ENCODE measurements around the gene CDKL1.

DNA sequence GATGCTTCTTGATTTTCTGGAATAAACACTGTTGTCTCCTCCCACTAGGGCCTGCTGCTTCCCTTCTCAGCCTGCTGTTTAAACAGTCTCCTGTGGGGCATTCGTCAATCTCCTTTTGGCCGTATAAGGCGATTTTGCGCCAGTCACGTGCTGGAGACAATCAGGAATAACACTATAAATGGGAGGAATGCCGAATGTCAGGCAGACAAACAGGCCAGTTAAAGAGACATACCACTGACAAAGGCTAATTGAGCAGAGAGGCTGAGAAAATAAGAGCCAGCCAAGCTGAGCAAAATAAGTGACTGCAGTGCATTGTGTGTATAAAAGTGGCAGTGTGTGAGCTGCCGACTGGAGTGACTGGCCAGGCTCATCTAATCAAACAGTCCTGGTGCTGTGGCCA is 61.3 kb downstream of the CDKL1 start:
- TF ChIP-seq, protein P1, sequence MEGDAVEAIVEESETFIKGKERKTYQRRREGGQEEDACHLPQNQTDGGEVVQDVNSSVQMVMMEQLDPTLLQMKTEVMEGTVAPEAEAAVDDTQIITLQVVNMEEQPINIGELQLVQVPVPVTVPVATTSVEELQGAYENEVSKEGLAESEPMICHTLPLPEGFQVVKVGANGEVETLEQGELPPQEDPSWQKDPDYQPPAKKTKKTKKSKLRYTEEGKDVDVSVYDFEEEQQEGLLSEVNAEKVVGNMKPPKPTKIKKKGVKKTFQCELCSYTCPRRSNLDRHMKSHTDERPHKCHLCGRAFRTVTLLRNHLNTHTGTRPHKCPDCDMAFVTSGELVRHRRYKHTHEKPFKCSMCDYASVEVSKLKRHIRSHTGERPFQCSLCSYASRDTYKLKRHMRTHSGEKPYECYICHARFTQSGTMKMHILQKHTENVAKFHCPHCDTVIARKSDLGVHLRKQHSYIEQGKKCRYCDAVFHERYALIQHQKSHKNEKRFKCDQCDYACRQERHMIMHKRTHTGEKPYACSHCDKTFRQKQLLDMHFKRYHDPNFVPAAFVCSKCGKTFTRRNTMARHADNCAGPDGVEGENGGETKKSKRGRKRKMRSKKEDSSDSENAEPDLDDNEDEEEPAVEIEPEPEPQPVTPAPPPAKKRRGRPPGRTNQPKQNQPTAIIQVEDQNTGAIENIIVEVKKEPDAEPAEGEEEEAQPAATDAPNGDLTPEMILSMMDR (conservative IDR thresholded peaks at IDR 0.05): no peak
- TF ChIP-seq EZH2 (IDR thresholded peaks at IDR 0.05; ENCODE audit: low read depth): no peak
